DOHH2 (cell line): ENCODE measurements around the gene STIL.

Experiments
- H3F3A ChIP-seq: fragments of 200-600 bp; sonication (generic), shearing (Covaris generic); 2 replicates; pipeline ENCODE4 v1.6.0; 2016; ENCODE audit warnings: antibody characterized with exemption, mild to moderate bottlenecking; ENCODE audit not compliant: control insufficient read depth, insufficient read depth
- H3K27ac ChIP-seq: fragments of 200-600 bp; sonication (generic); 2 replicates; pipeline ENCODE4 v1.5.1; 2014; ENCODE audit warnings: low read depth, mild to moderate bottlenecking, low read length, moderate library complexity
- H3K27me3 ChIP-seq: fragments of 200-600 bp; sonication (generic); 2 replicates; pipeline ENCODE4 v1.6.1; 2014; ENCODE audit warnings: mild to moderate bottlenecking, low read length, mixed read lengths; ENCODE audit not compliant: control insufficient read depth
- H3K36me3 ChIP-seq: fragments of 200-600 bp; sonication (generic); 2 replicates; pipeline ENCODE4 v1.6.1; 2014; ENCODE audit warnings: mild to moderate bottlenecking, low read length, moderate library complexity, mixed read lengths; ENCODE audit not compliant: control insufficient read depth
- H3K4me1 ChIP-seq: fragments of 200-600 bp; sonication (generic); 2 replicates; pipeline ENCODE4 v1.6.1; 2014; ENCODE audit warnings: mild to moderate bottlenecking, low read length, mixed read lengths; ENCODE audit not compliant: control insufficient read depth
- H3K4me2 ChIP-seq: fragments of 200-600 bp; sonication (generic); 2 replicates; pipeline ENCODE4 v1.6.0; 2014; ENCODE audit warnings: mild to moderate bottlenecking, low read length, moderate library complexity
- H3K4me3 ChIP-seq: fragments of 200-600 bp; sonication (generic); 2 replicates; pipeline ENCODE4 v1.5.1; 2014; ENCODE audit warnings: mild to moderate bottlenecking, low read length, mixed read lengths
- H3K79me2 ChIP-seq: fragments of 200-600 bp; sonication (generic); 2 replicates; pipeline ENCODE4 v1.6.1; 2014; ENCODE audit warnings: mild to moderate bottlenecking, low read length, mixed read lengths; ENCODE audit not compliant: control insufficient read depth
- H3K9me2 ChIP-seq: fragments of 200-600 bp; sonication (generic); replicated peaks from 2 replicates; pipeline ENCODE4 v1.6.1; 2014; ENCODE audit warnings: mild to moderate bottlenecking, low read length, mixed read lengths; ENCODE audit not compliant: control insufficient read depth
- H3K9me3 ChIP-seq: fragments of 200-600 bp; sonication (generic); 2 replicates; pipeline ENCODE4 v1.6.1; 2014; ENCODE audit warnings: antibody characterized with exemption, low read length, mixed read lengths; ENCODE audit not compliant: control insufficient read depth, insufficient read depth
- H4K20me1 ChIP-seq: fragments of 200-600 bp; sonication (generic); 2 replicates; pipeline ENCODE4 v1.6.0; 2014; ENCODE audit warnings: low read depth, mild to moderate bottlenecking, antibody characterized with exemption, low read length, moderate library complexity; ENCODE audit not compliant: control insufficient read depth, insufficient read depth
- EZH2phosphoT487 ChIP-seq: fragments of 200-600 bp; sonication (generic); IDR thresholded peaks from 2 replicates; pipeline ENCODE4 v1.6.1; 2017; ENCODE audit warnings: borderline replicate concordance, mild to moderate bottlenecking, antibody characterized with exemption, low read length, moderate library complexity, mixed read lengths
- TF ChIP-seq, protein P1 (sequence below): fragments of 200-600 bp; sonication (generic); IDR thresholded peaks from one replicate; pipeline ENCODE4 v1.5.1; 2014; ENCODE audit warnings: antibody characterized with exemption, mild to moderate bottlenecking, low read depth, low read length; ENCODE audit not compliant: poor library complexity, severe bottlenecking

Gene STIL

GRCh38 chr1:47224676-47225399, 89.1 kb downstream of the STIL start:
- TF ChIP-seq EZH2phosphoT487, result no peak
- TF ChIP-seq, protein P1, sequence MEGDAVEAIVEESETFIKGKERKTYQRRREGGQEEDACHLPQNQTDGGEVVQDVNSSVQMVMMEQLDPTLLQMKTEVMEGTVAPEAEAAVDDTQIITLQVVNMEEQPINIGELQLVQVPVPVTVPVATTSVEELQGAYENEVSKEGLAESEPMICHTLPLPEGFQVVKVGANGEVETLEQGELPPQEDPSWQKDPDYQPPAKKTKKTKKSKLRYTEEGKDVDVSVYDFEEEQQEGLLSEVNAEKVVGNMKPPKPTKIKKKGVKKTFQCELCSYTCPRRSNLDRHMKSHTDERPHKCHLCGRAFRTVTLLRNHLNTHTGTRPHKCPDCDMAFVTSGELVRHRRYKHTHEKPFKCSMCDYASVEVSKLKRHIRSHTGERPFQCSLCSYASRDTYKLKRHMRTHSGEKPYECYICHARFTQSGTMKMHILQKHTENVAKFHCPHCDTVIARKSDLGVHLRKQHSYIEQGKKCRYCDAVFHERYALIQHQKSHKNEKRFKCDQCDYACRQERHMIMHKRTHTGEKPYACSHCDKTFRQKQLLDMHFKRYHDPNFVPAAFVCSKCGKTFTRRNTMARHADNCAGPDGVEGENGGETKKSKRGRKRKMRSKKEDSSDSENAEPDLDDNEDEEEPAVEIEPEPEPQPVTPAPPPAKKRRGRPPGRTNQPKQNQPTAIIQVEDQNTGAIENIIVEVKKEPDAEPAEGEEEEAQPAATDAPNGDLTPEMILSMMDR, result no peak
- no peaks in the 10 kb centered on the region for H3F3A ChIP-seq
- H3K4me3 ChIP-seq, result no peak overlapping the region
- H3K36me3 ChIP-seq, result no peaks in the 10 kb centered on the region
- no peaks in the 10 kb centered on the region for H3K9me3 ChIP-seq
- no peak overlapping the region for H3K4me2 ChIP-seq
- H3K79me2 ChIP-seq, result no peaks in the 10 kb centered on the region
- peaks cover 65% of the 10 kb centered on the region for H3K27me3 ChIP-seq
- no peaks in the 10 kb centered on the region for H3K9me2 ChIP-seq
- H3K4me1 ChIP-seq, result no peaks in the 10 kb centered on the region
- H4K20me1 ChIP-seq, result no peaks in the 10 kb centered on the region
- no peak overlapping the region for H3K27ac ChIP-seq

GRCh38 chr1:47223921-47224675, 89.8 kb downstream of the STIL start:
- no peaks in the 10 kb centered on the region for H3K4me1 ChIP-seq
- H3K27ac ChIP-seq, result no peak overlapping the region
- no peaks in the 10 kb centered on the region for H3K79me2 ChIP-seq
- H3K4me3 ChIP-seq, result no peak overlapping the region
- no peaks in the 10 kb centered on the region for H3K9me3 ChIP-seq
- TF ChIP-seq, protein P1, result no peak
- TF ChIP-seq EZH2phosphoT487, result no peak
- H3K27me3 ChIP-seq, result peaks cover 58% of the 10 kb centered on the region
- no peaks in the 10 kb centered on the region for H3K9me2 ChIP-seq
- no peak overlapping the region for H3K4me2 ChIP-seq
- no peaks in the 10 kb centered on the region for H3F3A ChIP-seq
- no peaks in the 10 kb centered on the region for H4K20me1 ChIP-seq
- H3K36me3 ChIP-seq, result no peaks in the 10 kb centered on the region

DNA sequence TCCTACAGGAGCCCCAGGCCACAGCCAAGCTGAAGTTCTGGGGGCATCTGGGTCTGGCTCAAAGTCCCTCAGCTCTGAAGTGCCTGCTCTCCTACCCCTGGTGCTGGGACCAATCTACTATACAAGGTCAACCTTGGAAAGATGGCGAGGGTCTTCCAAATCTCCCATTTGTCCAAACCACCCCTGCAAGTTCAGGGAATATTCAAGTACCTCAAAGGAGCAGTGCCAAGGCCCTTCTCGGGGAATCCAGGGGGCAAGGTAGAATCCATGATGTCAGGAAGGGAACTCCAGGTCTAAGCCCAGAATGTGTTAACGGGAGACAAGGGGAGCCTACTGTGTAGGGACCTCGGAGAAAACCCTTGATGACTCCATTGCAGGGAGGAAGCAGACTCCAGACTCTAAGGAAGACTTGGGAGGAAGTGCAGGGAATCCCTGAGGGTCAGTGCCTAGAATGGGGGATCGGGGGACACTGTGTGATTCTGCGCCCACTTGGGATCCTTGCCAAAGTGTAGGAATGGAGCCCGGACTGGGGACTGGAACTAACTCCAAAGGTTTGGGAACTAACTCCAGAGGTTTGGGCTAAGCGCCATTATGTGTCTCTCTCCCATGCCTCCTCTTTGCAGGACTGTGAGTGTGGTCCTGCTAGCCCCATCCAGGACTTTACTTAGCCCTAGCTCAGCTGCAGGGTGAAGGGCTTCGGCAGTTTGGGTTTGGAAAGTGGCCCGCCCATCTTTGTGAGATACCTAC, 90.6 kb downstream of the STIL start:
- Histone ChIP-seq H3K36me3 (no peaks in the 10 kb centered on the region), H3K79me2 (no peaks in the 10 kb centered on the region), H3K4me3 (no peak overlapping the region), H3K9me2 (no peaks in the 10 kb centered on the region), H3K27me3 (peaks cover 50% of the 10 kb centered on the region), H3F3A (no peaks in the 10 kb centered on the region), H3K4me2 (no peak overlapping the region), H3K9me3 (no peaks in the 10 kb centered on the region), H3K4me1 (no peaks in the 10 kb centered on the region), H3K27ac (no peak overlapping the region), H4K20me1 (no peaks in the 10 kb centered on the region)
- TF ChIP-seq, protein P1, result no peak
- TF ChIP-seq EZH2phosphoT487, result no peak
